ENCODE data around the gene MAT1A.
"Not testable (repeated sequence)": the region's sequence is repeated elsewhere in the genome, so short reads cannot be mapped to it uniquely, and the experiment has no call there.

MAT1A gene

GRCh38 chr10:80318742-80319141 is 29.3 kb upstream of the MAT1A start:
- DNase-seq (ENCODE audit: low read depth in 1 of 2, low spot score in 1 of 2): no peak
- H3K27me3 ChIP-seq (ENCODE audit: insufficient read depth, poor library complexity, severe bottlenecking): no peaks in the 10 kb centered on the region

DNA sequence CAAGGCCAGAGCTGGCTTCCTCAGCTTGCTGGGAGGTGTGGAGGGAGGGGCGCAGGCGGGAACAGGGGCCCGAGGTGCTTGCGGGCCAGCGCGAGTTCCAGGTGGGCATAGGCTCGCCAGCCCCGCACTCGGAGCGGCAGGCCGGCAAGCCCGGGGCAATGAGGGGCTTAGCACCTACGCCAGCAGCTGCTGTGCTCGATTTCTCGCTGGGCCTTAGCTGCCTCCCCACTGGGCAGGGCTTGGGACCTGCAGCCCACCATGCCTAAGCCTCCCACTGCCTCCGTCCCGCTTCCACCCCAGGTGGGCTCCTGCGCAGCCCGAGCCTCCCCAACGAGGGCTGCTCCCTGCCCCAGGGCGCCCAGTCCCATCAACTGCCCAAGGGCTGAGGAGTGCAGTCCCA is 25.9 kb upstream of the MAT1A start:
- no peak for DNase-seq (ENCODE audit: low read depth in 1 of 2, low spot score in 1 of 2)
- no peak for TF ChIP-seq SPI1 (IDR thresholded peaks at IDR 0.05; ENCODE audit: borderline replicate concordance, low read depth)
- TF ChIP-seq POLR2AphosphoS5 (IDR thresholded peaks at IDR 0.05; ENCODE audit: low read depth): no peak
- TF ChIP-seq GABPA (IDR thresholded peaks at IDR 0.05; ENCODE audit: low read depth): no peak
- Histone ChIP-seq H3K4me3 (replicated peaks; ENCODE audit: insufficient read depth, low read length) (no peak overlapping the region), H3K27ac (replicated peaks) (no peak overlapping the region), H3K27me3 (ENCODE audit: insufficient read depth, poor library complexity, severe bottlenecking) (no peaks in the 10 kb centered on the region)

More at GRCh38 chr10:80318742-80319141, 29.3 kb upstream of the MAT1A start:
- H3K27ac ChIP-seq (replicated peaks): no peak overlapping the region
- TF ChIP-seq SPI1 (IDR thresholded peaks at IDR 0.05; ENCODE audit: borderline replicate concordance, low read depth) (no peak), GABPA (IDR thresholded peaks at IDR 0.05; ENCODE audit: low read depth) (no peak), REST (IDR thresholded peaks at IDR 0.05; ENCODE audit: insufficient replicate concordance, low read depth) (no peak), POLR2AphosphoS5 (IDR thresholded peaks at IDR 0.05; ENCODE audit: low read depth) (no peak)
- TF ChIP-seq, protein P1, sequence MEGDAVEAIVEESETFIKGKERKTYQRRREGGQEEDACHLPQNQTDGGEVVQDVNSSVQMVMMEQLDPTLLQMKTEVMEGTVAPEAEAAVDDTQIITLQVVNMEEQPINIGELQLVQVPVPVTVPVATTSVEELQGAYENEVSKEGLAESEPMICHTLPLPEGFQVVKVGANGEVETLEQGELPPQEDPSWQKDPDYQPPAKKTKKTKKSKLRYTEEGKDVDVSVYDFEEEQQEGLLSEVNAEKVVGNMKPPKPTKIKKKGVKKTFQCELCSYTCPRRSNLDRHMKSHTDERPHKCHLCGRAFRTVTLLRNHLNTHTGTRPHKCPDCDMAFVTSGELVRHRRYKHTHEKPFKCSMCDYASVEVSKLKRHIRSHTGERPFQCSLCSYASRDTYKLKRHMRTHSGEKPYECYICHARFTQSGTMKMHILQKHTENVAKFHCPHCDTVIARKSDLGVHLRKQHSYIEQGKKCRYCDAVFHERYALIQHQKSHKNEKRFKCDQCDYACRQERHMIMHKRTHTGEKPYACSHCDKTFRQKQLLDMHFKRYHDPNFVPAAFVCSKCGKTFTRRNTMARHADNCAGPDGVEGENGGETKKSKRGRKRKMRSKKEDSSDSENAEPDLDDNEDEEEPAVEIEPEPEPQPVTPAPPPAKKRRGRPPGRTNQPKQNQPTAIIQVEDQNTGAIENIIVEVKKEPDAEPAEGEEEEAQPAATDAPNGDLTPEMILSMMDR (IDR thresholded peaks at IDR 0.05; ENCODE audit: insufficient read depth, low read length): no peak
- no peak overlapping the region for H3K4me3 ChIP-seq (replicated peaks; ENCODE audit: insufficient read depth, low read length)

DNA sequence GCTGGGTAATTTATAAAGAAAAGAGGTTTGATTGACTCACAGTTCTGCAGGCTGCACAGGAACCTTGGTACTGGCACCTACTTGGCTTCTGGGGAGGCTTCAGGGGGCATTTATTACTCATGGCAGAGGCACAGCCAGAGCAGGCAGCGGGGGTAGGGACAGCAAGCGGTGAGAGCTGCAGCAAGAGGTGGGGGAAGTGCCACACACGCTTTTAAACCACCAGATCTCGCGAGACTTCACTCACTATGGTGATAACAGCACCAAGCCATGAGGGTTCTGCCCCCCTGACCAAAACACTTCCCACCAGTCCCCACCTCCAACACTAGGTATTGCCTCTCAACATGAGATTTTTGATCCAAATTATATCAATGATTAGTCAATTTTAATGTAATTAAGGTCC is 24.1 kb upstream of the MAT1A start:
- no peak for DNase-seq (ENCODE audit: low read depth in 1 of 2, low spot score in 1 of 2)
- TF ChIP-seq, protein P1 (IDR thresholded peaks at IDR 0.05; ENCODE audit: insufficient read depth, low read length): no peak
- no peak for TF ChIP-seq SPI1 (IDR thresholded peaks at IDR 0.05; ENCODE audit: borderline replicate concordance, low read depth)
- Histone ChIP-seq H3K27ac (replicated peaks) (no peak overlapping the region), H3K27me3 (ENCODE audit: insufficient read depth, poor library complexity, severe bottlenecking) (no peaks in the 10 kb centered on the region), H3K4me3 (replicated peaks; ENCODE audit: insufficient read depth, low read length) (no peak overlapping the region)

DNA sequence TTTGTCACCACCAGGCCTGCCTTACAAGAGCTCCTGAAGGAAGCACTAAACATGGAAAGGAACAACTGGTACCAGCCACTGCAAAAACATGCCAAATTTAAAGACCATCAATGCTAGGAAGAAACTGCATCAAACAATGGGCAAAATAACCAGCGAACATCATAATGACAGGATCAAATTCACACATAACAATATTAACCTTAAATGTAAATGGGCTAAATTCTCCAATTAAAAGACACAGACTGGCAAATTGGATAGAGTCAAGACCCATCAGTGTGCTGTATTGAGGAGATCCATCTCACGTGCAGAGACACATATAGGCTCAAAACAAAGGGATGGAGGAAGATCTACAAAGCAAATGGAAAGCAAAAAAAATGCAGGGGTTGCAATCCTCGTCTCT is 16.5 kb upstream of the MAT1A start:
- not testable (repeated sequence) for H3K4me3 ChIP-seq (replicated peaks; ENCODE audit: insufficient read depth, low read length); H3K27ac ChIP-seq (replicated peaks); H3K27me3 ChIP-seq (ENCODE audit: insufficient read depth, poor library complexity, severe bottlenecking); DNase-seq (ENCODE audit: low read depth in 1 of 2, low spot score in 1 of 2)

DNA sequence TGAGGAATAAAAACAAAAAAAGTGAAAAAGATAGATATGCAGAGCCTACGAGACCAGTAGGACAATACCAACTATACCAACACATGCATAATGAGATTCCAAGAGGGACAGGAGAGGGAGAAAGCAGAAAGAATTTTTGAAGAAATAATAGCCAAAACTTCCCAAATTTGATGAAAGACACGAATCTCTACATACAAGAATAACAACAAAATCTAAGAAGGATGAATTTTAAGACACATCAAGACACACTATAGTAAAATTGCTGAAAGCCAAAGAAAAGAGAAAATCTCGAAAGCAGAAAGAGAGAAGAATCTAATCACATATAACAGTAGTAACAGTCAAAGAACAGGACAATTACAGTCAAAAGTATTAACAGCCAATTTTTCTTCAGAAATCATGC is 7.5 kb upstream of the MAT1A start:
- DNase-seq (ENCODE audit: low read depth in 1 of 2, low spot score in 1 of 2): no peak
- no peak overlapping the region for H3K27ac ChIP-seq (replicated peaks)
- no peak for TF ChIP-seq REST (IDR thresholded peaks at IDR 0.05; ENCODE audit: insufficient replicate concordance, low read depth)
- TF ChIP-seq, protein P1 (IDR thresholded peaks at IDR 0.05; ENCODE audit: insufficient read depth, low read length): no peak
- no peak overlapping the region for H3K4me3 ChIP-seq (replicated peaks; ENCODE audit: insufficient read depth, low read length)
- no peaks in the 10 kb centered on the region for H3K27me3 ChIP-seq (ENCODE audit: insufficient read depth, poor library complexity, severe bottlenecking)

Data from HL-60 (cell line).